Measurements from ENCODE around the gene NPS. TPM values are rescaled to one million over a fixed set of nuclear protein-coding genes. Genes with fewer than 3 reads are reported as not detected.
A peak's percentile ranks its signal among the peaks of the same experiment; 100 is the strongest.

NPS gene
- polyA plus RNA-seq, 1 donor = not detected

DNA sequence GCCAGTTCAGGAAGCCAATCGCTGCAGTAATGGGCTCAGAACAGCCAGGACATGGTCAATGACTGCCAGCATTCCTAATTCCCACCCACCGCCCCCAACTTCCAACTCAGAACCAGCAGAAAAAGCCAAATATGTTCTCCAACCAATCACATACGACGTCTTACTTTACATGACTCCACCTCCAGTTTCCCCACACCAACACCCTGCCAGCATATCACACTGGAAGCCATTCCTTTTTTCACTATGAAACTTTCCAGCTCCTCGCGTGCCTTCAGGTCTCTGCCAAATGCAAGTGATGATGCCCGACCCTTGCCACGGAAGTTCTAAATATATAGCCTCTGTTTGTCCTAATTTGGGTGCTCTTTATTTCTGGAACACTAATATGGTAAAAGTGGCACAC is 12.5 kb downstream of the NPS start:
- no peak for DNase-seq

DNA sequence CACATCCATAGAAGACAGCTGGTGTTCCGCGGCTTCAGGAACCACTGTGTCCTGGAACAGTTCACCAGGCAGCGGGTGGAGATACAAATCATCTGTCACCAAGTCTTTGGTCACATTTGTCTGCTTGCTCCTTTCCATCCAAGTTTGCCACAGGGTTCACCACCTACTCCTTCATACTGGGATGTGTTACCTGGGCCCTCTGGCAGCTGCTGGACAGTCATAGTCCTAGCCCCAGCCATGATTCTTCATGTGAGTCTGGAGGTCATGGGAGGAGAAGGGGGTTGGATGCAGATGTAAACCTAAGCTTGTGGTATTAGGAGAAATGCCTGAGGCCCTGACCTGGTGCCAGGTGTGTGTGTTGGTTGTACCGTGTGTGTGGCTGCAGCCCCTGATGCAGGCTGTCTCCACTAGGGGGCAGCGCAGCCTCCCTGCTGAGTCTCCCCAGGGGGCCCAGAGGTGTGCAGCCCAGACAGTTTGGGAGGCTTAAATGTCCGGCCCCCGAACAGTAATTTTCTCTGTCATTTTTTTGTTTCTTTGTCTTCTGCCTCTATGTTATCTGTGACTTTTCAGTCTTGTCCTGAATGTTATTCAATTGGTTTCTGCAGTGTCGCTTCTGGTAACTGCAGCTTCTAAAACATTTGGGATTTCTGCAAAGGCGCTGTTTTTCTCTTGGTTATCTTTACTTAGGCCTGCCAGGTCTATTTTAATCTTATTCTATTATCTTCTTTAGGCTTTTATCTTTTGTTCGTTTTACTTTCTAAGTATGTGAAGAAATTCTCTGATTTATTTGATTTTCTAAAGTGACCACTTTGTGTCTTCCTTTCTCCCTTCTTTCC is 14.8 kb downstream of the NPS start:
- no peak for DNase-seq

DNA sequence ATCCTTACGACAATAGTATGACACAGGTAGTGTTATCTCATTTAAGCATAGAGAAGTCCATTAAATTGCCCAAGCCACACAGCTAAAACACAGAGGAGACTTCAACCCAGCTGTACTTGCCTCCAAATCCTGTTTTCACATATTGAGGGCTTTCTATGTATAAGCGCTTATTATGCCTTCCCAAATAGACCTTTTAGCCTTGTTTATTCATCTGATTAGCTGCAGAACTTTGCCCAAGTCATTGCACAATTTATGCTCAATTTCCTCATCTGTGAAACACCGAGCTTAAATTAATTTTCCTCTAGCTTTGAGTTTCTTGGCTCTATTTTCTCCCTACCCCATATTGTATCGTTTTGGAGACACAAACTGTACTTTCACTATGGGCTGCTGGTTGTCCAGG is 15.5 kb downstream of the NPS start:
- no peak for DNase-seq

DNA sequence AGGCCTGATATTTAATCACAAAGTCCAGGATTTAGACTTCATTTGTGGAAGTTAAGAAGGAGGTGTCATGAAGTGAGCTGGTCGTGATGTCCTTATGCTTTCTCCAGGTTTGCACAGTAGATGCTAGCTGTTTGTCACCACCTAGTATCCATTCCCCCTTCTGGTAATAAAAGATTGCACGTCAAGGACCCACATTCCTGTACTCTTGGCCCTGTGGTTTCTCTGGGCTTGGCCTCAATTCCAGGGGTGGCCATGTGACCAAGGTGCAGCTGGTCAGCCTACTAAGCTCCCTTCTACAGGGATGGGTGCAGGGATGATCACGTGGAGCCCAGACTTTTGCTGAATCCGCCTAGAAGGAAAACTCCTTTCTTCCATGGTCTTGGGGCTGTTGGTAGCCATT is 16.5 kb downstream of the NPS start:
- DNase-seq = no peak

DNA sequence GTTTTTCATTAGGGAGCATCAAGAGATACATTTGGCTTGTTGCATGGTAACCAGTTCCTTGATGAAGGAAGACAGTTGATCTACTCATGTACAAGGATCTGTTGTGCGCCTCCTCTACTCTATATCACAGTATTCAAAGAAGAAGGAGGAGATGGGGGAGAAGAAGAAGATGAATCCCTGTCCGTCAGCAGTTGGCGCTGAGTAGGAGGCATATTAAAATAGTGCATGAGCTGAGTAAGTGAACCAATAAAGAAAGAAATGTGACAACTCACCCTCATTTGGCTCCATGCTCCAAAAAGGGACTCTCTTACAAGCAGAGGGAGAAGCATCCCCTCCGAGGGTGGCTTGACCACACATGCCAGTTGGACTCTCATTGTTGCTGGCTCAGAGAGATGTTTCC is 20.1 kb downstream of the NPS start:
- DNase-seq = no peak

DNA sequence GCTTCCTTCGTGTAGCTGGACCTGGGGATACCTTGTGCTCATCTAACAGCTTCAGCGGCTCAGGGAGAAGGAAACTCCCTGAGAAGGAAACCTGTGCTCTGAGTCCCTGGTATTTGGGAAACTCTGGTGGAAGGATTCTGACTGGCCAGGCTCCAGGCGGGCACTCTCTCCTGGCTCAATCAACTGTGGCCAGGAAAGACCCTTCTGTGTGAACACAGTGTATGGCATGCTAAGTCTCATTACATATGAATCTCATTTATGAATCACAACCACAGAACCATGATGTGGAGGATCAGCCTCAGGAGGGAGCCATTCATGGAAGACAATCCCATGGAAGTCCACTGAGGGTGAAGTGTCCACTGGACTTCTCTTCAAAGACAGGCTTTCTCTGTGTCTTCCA is 20.9 kb downstream of the NPS start:
- no peak for DNase-seq

DNA sequence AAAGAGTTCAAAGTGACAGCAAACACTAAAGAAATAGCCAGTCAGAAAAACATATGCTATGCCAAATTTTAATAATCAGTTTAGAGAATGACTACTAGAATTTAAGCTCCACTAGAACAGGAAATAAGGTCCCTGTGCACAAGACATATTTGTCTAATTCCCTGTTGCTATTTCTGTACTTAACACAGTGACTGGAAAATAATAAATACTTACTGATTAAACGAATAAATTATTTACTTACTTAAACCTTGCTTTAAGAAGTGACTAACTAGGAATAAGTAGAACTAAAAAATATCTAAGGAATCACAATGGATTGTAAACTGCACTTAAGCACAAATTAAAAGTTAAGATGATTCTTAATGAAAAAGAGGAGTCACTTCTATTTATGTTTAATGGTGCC is 22.3 kb downstream of the NPS start:
- no peak for DNase-seq

DNA sequence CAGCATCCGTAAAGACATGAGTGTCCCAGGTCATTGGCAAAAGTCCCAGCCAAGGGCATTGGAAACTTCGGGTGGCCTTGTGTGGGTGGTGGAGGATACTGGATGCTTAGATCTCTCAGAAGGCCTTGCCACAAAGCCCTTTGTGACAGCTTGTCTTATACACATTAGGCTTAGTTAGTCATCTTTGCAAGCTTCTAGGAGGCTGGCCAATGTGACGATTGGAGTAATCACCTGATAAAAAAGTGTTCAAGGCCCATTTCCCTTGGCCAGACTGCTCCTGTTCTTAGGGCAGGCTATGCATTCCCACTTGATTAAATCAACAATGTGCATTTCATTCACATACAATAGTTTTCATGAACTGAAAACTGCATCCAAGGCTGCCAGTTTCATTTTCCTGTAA is 26.9 kb downstream of the NPS start:
- no peak for DNase-seq

DNA sequence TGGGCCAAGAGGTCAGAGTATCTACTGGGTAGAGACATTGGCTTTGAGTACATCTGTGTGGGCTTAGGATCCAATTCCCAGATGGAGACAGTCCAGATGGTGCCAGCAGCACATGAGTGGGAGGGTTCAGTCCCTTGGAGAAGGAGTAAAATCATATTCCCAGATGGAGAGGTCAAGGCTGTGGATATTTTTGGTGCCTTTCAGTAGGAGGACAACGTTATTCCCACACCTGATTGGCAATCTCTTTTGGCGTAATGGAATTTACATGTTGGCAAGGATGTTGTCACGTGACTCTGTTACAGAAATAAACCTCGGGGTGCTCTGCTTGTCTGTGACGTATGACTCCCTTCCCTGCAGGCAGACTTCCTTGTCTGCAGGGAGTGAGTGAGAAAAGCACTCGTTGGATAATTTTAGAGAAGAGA is 27.6 kb downstream of the NPS start:
- DNase-seq = peak; percentile 23

DNA sequence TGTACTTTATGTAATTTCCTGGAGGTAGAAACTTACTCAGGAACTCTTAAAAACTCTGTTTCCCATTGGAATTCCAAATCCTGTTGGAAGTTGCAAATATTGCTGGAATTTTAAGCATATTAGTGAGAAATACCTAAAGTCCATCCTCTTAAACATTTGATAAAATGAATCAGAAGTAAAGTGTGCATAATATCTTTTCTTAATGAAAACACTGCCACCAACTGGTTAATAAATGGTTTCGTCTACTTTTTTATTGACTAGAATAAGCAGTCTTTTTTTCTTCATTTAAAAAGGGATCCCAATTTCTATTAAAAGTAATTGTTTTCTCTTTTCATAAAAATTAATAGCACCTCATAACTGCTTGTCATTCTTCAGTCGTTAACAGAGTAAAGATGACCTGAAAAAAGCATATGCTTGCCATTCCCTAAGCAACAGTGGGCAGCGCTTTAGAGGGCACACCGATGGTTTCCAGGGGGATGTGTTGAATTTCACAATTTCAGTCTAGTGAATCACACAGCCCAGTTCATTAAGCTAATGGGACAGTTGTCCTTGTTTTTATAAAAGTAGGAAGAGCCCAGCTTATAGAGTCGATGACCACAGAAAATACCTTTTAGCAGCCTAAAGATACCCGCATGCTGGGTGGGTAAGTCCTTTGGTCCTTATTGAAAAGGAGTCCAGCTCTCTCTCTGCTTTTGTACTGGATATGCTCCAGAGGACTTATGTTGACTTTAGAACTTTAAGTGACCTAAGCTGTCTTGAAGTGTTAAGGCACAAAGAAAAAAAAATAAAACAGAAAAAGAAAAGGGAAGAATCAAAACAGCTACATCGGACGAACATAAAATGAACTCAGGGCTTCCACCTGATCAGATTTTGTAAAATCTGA is 28.5 kb downstream of the NPS start:
- DNase-seq = no peak

DNA sequence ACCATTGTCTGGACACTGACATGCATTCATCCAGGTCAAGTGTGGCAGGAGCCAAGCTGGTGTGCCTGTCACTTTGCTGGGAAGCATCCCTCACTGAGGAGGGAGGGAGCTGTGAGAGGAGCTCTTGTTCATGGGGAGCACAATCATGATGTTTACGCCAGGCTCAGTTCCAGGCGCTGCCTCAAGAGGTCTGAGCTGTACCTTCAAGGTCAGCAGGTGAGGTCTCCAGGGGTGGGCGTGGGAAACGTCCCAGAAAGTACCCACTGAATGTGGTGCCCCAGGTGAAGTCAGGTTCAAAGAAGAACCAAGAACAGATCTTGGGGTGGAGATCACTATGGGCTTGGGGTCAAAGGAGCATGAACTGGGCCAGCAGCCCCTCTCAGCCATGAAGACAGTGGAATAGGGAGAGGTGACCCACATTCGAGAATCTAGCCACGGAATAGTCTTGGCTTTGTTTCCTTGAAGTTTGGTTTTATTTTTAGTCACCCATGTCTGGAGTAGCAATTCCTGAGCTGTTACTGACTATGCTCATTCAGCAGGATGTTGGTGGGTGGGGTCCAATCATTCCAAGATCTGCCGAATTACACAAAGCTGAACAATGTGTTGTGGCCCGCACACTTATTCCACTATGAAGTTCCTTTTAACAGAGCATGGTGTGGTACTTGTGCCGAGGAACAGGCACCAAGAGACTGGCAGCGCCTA is 29.3 kb downstream of the NPS start:
- DNase-seq = no peak

DNA sequence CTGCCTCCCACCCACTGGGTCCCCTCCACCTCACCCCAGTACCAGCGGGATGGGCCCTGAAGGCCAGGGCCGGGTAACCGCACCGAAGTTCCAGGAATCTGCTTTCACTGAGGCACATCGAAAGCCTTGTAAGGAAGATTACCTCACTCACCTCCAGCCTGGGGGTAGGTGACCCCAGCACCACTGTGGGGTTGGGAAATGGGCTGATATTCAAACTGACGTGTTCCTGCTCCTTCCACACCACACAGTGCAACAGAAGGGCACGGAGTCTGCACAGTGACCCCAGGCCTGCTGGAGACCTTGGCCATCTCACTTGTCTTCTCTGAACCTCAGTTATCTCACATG is 29.8 kb downstream of the NPS start:
- DNase-seq = no peak

DNA sequence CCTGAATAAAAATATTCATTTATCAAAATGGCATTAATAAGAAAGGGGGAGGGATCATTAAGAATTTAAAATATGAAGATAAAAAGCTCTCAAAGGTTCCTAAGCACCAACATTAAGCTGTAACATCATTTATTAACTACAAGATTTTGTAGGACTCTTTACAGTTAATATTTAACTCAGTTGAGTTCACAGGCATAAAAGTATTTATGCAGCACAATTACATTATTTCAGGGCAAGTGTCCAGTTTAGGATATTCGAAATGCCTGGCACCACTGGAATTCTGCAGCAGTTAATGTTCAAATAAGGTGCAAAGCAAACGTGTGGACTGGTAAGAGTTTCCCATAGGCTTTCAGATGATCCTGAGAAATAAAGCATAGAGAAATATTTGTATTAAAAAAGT is 30.5 kb downstream of the NPS start:
- no peak for DNase-seq

DNA sequence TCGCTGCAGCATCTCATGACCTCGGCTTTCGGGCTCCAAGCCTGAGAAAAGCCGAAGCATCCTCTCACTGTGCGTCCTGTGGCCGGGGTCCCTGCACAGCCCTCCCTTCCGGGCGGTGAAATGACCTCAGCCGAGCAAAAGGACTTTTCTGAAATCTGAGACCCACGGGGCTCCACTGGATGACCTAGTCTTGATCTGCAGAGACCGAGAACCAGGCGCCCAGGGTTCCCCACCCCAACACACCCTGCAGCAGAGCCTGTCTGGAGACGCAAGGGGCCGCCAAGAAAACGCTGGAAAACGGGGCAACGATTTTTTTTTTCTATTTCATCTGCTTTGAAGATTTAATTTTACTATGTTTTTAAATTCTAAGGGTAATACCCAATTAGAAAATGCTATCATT is 31.7 kb downstream of the NPS start:
- no peak for DNase-seq

DNA sequence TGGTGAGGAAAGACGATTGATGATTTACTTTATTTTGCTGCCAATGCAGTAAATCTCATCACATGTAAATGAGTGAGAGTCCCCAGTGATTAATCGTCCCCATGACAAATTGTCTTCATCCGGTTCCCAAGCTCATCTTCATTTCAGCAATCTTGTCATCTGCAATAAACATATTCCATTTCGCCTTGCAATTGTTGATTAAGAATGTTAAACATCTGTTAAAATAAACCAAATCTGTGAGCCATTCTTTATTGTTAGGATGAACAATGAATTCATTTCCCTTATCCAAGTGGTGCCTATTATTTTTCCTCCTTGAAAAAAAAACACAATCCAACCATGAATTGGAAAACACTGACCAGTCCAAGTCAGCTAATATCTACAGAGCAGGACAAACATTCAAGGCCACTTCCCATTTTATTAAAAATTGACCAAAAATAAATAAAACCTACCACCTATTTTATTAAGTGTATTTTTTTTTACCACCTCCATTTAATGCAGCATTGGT is 36.5 kb downstream of the NPS start:
- no peak for DNase-seq

DNA sequence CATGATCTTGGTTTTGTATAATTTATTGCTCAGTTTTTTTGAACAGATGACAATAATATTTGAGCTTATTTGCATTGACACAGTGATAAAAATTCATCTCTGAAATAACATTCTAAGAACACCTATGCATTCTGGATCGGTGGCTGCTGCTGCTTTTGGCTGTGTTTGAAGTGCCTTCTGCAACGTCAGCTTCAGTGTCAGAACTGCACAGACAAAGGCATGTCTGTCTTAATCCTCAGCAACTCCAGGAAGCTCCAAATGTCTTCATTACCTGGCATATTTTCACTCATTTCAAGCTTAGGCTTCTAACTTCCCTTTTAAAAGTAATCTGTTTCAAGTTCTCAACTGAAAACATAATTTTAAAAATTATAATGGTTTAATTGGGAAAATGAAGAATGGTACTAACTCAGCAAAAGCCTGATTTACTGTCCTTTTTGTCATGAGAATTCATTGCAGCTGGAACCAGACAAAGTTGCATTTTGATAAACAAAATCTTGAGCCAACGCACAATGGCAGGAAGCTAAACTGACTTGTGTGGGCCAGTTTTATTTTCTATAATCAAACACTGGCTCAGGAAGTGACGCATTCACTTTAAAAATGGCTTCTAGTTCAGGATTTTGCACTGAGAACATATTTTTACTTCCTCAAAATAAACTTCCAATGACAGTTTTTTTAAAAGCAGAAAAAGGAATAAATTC is 38.7 kb downstream of the NPS start:
- DNase-seq = no peak

DNA sequence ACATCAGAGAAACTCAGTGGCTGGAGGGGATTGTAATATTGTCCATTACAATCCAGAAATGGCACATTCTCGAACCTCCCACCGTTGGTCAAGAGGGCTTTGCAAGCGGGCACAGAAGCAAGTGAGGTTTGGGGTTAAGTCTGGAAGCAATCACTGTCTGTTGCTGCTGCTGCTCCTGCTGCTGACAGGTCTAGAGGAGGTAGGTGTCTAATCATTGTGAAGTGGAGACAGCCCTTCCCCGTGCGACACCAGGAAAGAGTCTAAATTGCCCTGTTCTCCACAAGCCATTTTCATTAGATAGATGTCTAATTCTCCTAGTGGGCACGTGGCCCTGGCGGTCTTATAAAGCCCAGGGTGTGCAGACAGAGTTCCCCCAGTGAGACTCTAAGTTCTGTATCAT is 43.5 kb downstream of the NPS start:
- DNase-seq = no peak

DNA sequence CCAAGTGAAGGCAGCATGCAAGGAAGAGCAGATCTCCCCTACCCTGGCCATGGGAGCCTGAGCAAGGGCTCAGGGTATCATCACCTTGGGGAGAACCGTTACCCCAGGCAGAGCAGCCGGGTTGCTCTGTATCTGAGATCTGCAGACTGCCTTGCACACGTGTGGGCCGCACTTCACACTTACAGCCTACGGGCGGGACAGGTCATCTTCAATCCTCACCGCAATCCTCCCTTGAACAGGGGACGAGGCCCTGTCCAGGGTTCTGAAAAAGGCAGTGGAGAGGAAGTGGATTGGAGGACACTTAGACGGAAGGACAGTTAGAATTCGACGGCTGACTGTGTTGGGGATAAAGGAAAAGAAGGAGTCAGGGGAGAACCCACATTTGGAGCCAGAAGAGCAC is 51.4 kb downstream of the NPS start:
- no peak for DNase-seq
